ENCODE data around the gene ALOXE3.
"Not testable (repeated sequence)": the region's sequence is repeated elsewhere in the genome, so short reads cannot be mapped to it uniquely, and the experiment has no call there.

The ALOXE3 gene

DNA sequence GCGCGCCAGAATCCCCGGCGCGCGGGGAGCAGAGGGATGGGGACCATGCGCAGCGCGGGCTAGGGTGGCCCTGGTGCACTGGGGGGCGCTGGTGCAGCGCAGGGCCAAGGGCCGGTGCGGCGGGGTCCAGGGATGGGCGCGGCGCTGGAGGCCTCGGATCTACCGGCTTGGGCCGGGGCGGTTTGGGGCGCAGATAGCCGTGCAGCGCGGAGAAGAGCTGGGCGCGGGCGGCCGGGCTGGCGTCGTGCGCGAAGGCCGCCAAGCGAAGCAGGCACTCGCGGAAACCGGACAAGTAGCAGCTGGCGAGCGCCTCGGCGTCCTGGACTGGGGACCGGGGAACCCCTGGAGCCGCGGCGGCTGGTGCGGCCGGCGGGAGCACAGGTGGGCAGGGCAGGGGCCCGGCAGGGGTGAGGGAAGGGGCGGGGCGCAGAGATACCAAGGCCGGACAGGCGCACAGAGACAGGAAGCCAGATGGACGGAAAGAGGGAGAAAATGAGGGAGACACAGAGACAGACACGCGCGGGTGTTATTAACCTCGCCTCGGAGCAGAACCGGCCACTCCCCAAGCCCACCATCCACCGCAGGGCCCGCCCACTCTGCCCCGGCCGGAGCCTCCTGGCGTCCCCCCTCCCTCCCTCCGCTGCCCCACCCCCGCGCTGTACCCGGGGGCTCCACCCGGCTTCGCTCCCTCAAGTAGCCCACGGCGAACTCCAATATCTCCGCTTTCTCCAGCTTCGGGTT, 3.5 kb upstream of the ALOXE3 start:
- DNase-seq (ENCODE audit: low read depth), result peak; percentile 65

DNA sequence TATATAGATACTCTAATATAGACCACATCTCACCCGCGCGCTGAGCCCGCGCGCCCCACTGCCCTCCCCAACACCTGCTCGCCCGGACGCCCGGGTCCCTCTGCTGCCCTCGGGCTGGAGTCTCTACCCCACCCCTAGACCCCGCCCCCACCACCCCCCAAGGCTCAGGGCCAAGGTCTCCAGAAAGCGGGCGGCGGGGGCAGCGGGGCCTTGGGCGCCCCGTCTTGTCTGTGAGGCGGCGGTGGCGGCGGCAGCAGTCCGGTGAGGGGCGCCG, 3.0 kb upstream of the ALOXE3 start:
- DNase-seq (ENCODE audit: low read depth), result no peak

DNA sequence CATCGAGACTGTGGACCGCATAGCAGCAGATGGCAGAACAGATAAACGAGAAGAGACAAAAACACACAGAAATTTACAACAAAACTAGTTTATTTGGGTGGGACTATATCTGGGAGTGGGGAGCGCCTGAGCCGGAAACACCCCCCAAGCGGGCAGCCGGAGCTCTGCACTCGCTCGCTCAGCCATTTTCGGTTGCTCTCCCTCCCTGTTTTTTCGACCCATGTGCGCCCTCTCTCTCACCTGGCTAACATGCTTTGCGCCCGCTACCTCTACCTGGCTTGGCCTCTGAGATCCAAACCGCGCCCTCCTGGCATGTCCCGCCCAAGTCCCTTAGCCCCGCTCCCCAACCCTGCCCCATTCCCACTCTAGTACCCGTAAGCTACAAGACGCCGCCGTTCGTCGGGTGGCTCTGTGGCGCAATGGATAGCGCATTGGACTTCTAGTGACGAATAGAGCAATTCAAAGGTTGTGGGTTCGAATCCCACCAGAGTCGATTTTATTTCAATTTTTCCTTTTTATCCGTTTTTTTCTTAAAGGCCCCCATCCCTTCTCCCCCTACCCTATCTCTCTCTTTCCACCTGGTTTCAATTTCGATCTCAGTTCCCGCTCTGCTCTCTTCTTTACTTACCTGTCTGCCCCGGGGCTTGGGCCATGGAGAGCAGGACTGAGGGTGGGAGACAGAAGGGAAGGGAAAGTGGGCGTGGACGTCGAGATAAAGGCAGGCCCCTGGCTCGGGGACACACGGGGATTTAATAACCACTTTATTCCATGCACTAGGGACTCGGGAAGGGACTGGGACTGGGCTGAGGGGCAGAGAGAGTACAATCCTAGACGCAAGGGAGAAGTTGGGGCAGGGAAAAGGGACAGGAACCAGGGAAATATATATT, 2.4 kb upstream of the ALOXE3 start:
- peak; percentile 67 for DNase-seq (ENCODE audit: low read depth)

DNA sequence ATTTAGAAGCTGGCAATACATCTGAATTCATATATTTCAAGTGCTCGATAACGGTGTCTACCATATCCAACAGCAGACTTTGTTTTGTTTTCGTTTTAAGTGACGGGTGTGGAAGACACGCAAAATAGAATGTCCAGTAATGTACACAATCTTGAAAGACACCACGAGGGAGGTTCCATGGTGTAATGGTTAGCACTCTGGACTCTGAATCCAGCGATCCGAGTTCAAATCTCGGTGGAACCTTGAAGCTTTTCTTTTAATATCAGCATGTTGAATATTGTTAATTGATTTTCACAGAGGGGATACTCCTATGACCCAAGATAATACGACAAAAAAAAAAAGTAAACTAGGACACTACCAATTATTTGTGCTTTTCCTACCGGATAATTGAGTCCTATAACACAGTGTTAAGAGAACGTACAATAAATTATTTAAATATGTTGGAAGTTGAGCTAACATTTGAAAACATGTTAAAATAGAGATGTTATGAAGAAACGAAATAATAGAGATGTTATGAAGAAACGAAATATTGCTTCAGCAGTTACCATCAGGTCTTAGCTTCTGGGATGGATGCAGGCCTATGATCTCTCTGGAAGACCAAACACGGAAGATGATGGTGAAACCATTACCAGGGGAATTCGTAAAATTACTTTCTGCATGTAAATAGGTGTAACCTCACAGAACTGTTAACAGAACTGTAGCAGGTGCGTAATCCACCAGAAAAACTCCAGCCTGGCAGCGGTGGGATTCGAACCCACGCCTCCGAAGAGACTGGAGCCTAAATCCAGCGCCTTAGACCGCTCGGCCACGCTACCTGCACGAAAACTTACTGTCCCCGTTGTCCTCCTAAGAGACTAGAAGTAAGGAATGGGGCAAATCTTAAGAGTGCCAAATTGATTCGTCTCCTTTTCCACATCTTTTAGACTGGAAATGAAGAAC, 1.5 kb upstream of the ALOXE3 start:
- DNase-seq (ENCODE audit: low read depth), result peak; percentile 88

DNA sequence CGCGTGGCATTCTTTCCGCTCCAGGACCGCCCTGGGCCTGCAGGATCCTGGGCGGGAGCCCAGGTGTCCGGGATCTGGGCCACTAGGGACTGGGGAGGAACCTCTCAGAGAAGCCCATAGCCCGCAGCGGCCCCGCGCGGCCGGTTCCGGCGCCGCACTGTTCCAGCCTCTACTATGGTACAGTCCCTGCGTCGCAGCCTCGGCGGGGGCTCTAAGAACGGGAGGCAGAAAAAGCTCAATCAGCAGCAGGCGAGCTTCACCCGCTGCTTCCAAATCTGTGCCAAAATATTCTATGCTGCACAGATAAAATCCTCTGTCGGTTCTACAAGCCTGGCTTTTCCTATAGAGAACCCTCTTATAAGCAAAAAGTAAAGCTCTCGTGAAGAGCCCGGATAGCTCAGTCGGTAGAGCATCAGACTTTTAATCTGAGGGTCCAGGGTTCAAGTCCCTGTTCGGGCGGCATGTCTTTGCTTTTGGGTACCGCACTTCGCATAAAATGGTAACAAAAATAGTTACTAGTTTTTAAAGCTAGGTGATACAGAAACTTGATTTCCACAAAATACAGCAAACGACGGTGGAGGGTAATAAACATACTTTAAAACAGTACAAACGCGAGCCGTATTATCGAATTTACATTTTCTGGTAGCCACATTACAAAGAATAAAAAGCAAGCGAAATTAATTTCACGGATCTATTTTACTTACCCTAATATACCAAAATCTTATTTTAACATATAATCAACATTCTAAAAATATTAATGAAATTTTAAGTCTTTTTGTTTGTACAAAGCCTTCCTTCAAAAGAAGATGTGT, 661 bp upstream of the ALOXE3 start:
- DNase-seq (ENCODE audit: low read depth), result peak; percentile 70

DNA sequence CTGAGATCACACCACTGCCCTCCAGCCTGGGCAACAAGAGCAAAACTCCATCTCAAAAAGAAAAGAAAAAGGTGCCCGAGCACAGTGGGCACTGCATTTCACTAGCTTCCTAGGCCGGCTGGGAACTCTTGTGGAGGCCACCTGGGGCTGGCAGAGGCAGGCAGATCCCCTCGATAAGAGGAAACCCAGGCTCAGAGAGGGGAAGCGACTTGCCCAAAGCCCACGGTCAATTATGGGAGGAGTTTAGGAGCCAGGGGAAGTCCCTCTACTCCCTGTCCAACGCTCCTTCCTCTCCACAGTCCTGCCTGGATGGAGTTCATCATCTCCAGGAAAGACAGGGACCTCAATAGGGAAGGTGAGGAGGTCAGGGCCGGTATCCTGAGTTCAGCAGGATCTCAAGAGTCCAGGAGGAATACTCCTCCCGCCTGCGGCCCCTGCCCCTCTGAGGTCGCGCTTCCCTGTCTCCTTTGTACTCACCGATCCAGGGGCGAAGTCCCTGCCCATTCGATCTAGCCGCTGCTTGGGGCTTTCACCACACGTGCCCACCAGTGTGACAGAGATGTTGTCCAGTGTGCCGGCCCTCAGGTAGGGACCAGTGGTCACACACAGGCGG, 841 bp downstream of the ALOXE3 start:
- no peak for DNase-seq (ENCODE audit: low read depth)

DNA sequence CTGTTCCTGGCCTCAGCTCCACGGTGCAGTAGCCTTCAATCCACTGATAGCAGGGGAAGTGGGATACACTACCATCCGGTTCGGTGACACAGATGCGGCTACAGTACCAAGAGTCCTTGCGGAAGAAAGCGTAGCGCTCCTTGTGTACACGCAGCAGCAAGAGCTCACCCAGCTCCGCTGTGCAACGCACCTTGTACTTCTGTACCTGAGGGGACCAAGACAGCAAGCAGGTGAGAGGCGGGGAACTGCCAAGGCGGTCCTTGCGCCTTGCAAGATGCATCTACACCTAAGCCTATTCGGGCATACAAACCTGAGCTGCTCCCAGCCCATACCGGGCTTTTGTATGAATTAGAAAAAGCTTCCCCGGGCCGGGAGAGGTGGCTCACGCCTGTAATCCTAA, 1.5 kb downstream of the ALOXE3 start:
- DNase-seq (ENCODE audit: low read depth), result no peak

DNA sequence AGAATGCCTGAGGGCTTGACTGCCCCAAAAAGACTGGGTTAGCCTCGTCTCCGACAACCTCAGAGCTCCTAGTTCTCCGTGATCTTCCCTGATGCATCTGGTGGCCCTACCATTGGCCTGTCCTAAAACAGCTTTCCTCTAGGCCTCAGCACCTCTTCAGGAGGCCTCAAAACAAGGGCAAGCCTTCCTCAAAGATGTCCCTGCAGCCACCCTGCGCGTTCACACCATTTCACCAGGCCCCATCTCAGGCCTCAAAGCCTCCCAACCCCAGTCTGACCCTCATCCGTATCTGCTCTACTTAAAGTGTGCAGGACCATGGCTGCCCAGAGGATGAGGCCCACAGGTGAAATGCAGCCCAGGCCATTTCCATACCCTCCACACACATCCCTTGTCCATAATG, 7.4 kb downstream of the ALOXE3 start:
- no peak for DNase-seq (ENCODE audit: low read depth)

DNA sequence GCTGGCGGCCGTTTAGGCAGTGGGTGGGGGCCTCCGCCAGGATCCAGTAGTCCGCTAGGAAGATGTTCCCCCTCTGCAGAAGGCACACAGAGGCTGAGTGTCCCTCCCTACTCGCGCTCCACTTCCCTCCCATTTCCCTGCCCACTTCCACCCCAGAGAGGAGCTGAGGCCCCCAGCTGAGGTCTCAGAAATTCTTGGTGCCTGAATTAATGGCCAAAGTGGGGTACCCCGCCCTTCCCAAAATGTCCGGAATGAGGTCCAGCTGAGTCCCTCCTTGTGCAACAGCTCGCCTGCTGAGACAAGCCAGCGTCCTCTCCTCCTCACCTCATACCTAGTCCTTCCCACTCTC, 7.9 kb downstream of the ALOXE3 start:
- DNase-seq (ENCODE audit: low read depth), result no peak

DNA sequence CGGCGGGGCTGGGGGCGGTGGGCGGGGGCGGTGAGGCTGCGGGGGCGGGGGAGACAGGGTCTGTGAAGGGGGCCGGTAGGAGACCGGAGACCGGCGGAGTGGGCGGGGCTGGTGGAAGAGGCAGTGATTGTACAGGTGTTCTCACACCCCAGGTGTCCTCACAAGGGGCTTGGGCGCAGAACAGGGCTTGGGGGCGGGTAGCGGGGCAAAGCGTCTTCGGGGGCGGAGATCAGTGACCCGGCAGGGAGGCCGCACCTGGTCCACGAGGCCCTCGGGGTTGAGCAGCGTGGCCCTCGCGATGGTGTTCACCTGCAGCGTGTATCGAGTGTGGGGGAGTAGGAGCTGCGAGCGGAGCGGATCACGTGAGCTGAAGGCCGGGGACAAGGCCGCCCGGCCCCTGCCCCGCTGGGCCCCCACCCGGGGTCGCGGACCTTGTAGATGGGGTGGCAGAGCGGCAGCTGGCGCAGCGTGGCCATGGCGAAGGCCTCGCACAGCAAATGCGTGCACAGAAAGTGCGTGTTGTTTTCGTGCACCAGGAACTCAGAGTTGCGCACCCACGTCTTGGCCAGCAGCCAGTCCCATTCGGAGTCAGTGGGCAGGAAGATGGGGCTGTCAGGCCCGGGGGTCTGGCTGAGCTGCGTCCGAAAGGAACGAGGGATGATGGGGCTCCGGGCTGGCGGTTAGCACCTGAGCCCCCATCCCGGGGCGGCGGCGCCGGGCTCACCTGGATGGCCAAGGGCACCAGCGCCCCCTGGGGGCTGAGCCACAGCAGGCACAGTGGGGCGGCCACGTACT, 8.5 kb downstream of the ALOXE3 start:
- DNase-seq (ENCODE audit: low read depth), result peak; percentile 15

DNA sequence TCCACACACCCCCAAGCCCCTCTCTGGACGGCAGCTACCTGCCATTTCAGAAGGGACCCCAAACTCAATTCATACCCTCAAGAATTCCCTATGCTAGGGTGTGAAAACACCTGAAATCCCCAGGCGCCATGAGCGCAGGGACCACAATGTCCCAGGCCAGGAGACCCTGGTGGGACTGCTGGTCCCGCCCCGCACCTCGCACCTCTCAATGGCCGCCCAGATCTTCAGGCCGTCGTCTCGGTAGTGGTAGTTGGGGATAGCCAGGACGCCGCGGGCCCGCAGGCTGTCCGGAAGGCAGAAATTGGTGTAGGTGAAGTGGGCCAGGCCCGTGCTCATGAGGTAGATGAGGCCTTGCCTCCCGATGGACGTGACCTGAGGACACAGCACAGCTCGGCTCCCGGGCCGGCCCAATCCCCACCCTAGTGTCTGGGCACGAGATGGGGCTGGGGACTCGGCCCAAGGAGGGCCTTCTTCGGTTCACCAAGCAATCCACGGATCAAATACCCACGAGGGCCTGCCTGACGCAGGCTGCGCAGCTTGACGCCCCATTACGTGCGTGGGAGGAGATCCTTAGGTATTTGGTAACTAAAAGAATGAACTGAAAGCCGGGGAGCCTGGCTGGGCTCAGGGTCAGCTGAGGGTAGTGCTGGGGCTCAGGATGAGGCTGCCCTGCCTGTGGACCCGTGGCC, 9.2 kb downstream of the ALOXE3 start:
- DNase-seq (ENCODE audit: low read depth), result no peak

DNA sequence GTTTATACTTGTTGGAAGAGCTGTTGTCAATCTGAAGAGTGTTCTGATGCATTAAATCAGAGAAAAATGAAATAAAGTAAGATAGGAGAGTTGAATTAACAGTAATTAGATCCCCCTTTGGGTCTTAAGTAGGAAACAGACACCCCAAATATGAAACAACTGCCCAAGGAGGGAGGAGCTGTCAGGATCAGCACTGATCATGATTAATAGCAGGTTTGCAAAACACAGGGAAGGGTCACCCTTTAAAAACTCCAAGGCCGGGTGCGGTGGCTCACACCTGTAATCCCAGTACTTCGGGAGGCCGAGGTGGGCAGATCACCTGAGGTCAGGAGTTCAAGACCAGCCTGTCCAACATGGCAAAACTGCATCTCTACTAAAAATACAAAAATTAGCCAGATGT, 11.3 kb downstream of the ALOXE3 start:
- not testable (repeated sequence) for DNase-seq (ENCODE audit: low read depth)

DNA sequence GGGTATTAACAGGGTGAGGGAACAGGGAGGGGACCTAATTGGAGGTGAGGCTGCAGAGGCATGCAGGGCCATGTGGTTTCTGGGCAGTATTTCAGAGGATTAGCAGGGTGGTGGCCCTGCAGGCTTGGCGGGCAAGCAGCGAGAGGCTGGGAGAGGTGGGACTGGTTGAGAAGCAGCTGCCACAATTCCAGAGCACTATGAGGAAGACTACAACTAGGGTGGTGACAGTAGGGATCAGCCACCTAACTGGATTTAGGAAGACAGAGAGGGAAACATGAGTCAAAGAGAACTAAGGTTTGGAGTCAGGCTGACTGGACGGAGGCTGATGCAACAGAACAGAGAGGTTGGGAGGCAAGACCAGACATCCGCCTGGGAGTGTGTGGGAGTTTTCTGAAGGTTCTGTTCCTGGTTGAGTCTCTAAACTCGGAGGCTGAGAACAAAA, 12.3 kb downstream of the ALOXE3 start:
- DNase-seq (ENCODE audit: low read depth), result peak; percentile 13

DNA sequence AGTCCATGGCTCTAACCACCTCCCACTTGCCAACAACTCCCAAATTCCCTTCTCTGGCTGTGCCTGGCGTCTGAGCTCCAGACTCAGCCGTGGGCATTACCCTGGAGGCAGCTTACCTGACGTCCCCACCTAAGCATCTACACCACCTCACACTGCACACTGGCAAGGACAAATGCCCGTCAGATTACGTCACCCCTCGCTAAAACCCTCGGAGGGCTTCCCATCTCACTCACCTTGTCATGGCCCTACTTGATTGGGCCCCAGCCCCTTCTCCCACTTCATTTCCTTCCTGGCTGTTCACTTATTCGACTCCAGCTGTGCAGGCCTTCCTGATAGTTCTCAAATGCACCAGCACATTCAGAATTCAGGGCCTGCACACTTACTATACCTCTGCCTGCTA, 13.4 kb downstream of the ALOXE3 start:
- no peak for DNase-seq (ENCODE audit: low read depth)

DNA sequence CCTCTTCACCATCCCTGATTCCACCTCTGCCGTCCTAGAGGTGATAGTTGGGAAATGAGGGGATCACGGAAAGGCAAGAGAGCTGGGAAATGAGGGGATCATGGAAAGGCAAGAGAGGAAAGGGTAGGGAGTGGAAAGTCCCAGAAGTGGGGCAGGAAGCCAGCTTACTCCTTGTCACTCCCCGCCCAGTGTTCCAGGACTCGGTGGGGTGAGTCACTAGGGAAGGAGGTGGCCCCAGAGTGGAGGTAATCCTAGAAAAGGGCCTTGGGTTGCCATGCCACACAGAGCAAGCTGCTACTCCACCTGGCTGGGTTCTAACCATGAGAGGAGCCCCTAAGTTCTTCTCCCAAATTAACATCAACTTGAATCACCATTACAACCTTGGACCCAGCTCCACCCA, 14.8 kb downstream of the ALOXE3 start:
- no peak for DNase-seq (ENCODE audit: low read depth)

DNA sequence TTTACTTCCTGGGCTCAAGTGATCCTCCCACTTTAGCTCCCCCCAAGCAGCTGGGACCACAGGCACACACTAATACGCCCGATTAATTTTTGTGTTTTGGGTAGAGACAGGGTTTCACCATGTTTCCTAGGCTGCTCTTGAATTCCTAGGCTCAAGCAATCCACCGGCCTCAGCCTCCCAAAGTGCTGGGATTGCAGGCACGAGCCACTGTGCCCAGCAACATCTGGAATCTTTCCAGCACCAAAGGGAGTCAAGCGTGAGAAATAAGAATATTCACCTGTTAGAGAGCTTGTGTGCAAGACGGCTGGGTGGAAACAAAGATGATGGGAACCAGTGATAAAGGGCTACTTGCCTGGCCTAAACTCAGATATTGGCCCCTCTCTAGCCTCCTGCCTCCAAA, 16.6 kb downstream of the ALOXE3 start:
- DNase-seq (ENCODE audit: low read depth), result no peak

DNA sequence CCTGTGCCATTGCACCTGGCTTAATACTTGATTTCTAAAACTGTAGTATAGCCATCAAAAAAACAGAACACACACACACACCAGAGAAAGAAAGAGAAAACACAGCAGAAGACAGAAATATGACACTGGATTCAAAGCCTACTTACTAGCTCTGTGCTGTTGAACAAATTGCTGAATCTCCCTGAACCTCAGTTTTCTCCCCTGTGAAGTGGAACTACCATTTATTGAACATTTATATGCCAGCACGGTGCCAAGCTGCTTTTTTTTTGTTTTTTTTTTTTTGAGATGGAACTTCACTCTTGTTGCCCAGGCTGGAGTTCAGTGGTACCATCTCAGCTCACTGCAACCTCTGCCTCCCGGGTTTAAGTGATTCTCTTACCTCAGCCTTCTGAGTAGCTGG, 17.6 kb downstream of the ALOXE3 start:
- DNase-seq (ENCODE audit: low read depth), result no peak

DNA sequence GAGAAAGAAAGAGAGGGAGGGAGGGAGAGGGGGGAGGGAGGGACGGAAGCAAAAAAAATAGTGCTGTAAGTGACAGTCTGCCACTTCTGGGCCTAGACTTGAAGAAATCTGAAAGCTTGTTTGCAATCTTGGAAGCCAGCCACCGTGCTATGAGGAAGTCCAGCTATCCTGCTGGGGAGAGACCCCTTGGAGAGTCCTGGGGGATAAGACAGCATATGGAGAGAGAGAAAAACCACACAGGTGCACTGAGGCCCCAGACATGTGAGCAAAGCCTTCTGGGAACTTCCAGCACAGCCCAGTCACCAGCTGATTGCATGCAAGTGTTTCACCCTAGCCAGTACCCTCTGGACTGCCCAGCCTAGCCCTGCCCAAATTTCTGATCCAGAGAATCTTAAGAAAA, 18.2 kb downstream of the ALOXE3 start:
- no peak for DNase-seq (ENCODE audit: low read depth)

DNA sequence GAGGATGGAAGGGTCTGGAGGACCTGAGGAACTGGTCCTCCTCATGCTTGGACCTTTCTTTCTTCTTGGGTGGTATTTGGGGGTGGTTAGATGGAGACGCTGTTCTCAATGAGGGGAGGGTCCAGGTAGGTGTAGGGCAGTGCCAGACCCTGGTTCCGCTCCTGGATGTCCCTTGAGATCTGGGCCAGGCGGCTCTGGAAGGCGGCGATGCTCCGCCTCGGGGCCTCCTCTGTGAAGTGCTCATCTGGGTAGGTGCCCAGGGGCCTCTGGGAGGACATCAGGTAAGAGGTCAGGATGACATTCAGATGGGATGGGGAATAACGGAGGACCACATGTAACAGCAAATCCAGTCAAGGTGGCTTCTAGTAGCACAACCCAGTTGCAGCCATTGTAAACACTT, 21.8 kb downstream of the ALOXE3 start:
- DNase-seq (ENCODE audit: low read depth), result no peak

DNA sequence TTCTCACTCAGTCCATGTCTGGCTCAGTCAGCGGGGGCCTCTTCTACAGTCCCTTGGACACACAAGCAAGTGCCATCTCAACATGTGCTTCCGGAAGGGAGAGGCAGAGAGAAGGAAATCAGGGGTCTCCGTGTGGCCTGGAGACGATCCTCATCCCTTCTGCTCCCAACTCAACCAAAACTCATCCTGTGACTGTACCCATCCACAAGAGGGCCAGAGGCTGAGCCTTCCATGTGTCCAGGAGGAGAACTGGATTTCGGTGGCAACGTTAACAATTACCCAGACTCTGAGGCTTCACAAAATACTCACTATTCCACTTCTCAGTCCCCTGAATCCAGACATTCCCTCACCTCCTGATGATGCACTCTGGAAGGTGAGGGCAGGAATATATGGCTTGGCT, 23.0 kb downstream of the ALOXE3 start:
- DNase-seq (ENCODE audit: low read depth), result no peak

All from iris pigment epithelial cell (primary cell).